NCI-H774 (cell line): ENCODE measurements around the gene GAPDH.
"Not testable (repeated sequence)": the region's sequence is repeated elsewhere in the genome, so short reads cannot be mapped to it uniquely, and the experiment has no call there.

Experiments
- DNase-seq: peaks from one replicate; lab custom pipeline; 2025; lab: John Stamatoyannopoulos, UW

Gene GAPDH

GRCh38 chr12:6546016-6546415, 11.7 kb downstream of the GAPDH start:
- DNase-seq, result no peak

- no peak for DNase-seq
These were observed 13.2 kb downstream of the GAPDH start for GRCh38 chr12:6547566-6547965.

GRCh38 chr12:6547987-6548386, 13.7 kb downstream of the GAPDH start:
- DNase-seq, result no peak

- no peak for DNase-seq
These were observed 14.2 kb downstream of the GAPDH start for GRCh38 chr12:6548556-6548955.

- DNase-seq, result no peak
These were observed 14.8 kb downstream of the GAPDH start for GRCh38 chr12:6548966-6549683.

- no peak for DNase-seq
These were observed 15.4 kb downstream of the GAPDH start for GRCh38 chr12:6549684-6550151.

GRCh38 chr12:6550294-6551062, 16.2 kb downstream of the GAPDH start:
- no peak for DNase-seq

- no peak for DNase-seq
These were observed 16.7 kb downstream of the GAPDH start for GRCh38 chr12:6551063-6551461.

- no peak for DNase-seq
These were observed 17.3 kb downstream of the GAPDH start for GRCh38 chr12:6551496-6552139.

GRCh38 chr12:6552140-6552551, 17.8 kb downstream of the GAPDH start:
- DNase-seq, result no peak

GRCh38 chr12:6553051-6553868, 18.9 kb downstream of the GAPDH start:
- no peak for DNase-seq

GRCh38 chr12:6554168-6555017, 20.1 kb downstream of the GAPDH start:
- no peak for DNase-seq

- no peak for DNase-seq
These were observed 20.8 kb downstream of the GAPDH start for GRCh38 chr12:6555018-6555691.

GRCh38 chr12:6556496-6556817, 22.1 kb downstream of the GAPDH start:
- not testable (repeated sequence) for DNase-seq

- no peak for DNase-seq
These were observed 22.5 kb downstream of the GAPDH start for GRCh38 chr12:6556857-6557256.

- DNase-seq, result not testable (repeated sequence)
These were observed 23.9 kb downstream of the GAPDH start for GRCh38 chr12:6558014-6558760.

- DNase-seq, result no peak
These were observed 25.2 kb downstream of the GAPDH start for GRCh38 chr12:6559500-6559899.

GRCh38 chr12:6560501-6561205, 26.3 kb downstream of the GAPDH start:
- DNase-seq, result no peak

GRCh38 chr12:6562881-6563280, 28.6 kb downstream of the GAPDH start:
- DNase-seq, result no peak
